Dendritic cell treated with granulocyte-macrophage colony-stimulating factor and Interleukin-4, amounts not matched to agents 40 ng/mL and 50 ng/mL, for 4 days (primary cell): ENCODE results near the gene PCCA.

Experiments used
- H3K27ac Mint-ChIP-seq: one replicate; pipeline ENCODE4 v1.8.0; 2022; ENCODE audit warnings: mild to moderate bottlenecking, mixed read lengths
- H3K27me3 Mint-ChIP-seq: one replicate; pipeline ENCODE4 v1.8.0; 2022; ENCODE audit warnings: mild to moderate bottlenecking, mixed read lengths
- H3K36me3 Mint-ChIP-seq: one replicate; pipeline ENCODE4 v1.8.0; 2022; ENCODE audit warnings: low read depth, mixed read lengths
- H3K4me1 Mint-ChIP-seq: one replicate; pipeline ENCODE4 v1.8.0; 2022; ENCODE audit warnings: low read depth, mixed read lengths
- H3K4me3 Mint-ChIP-seq: one replicate; pipeline ENCODE4 v1.8.0; 2022; ENCODE audit warnings: mild to moderate bottlenecking, moderate library complexity, mixed read lengths
- H3K9me3 Mint-ChIP-seq: one replicate; pipeline ENCODE4 v1.8.0; 2022; ENCODE audit warnings: mixed read lengths
- intact Hi-C: fragments of 100-400 bp; cut with micrococcal nuclease; formaldehyde crosslinking; loops from one replicate; pipeline ENCODE4 v1.15.0; 2022

PCCA gene

GRCh38 chr13:100428986-100429385 lies 340.1 kb downstream of the PCCA start:
- H3K36me3 Mint-ChIP-seq: no peaks in the 10 kb centered on the region
- intact Hi-C loops: no loop called here
- H3K9me3 Mint-ChIP-seq: peaks cover 9% of the 10 kb centered on the region
- H3K4me3 Mint-ChIP-seq: no peak overlapping the region
- no peak overlapping the region for H3K27ac Mint-ChIP-seq
- H3K27me3 Mint-ChIP-seq: no peaks in the 10 kb centered on the region
- no peaks in the 10 kb centered on the region for H3K4me1 Mint-ChIP-seq

GRCh38 chr13:100432611-100433010 lies 343.7 kb downstream of the PCCA start:
- H3K27me3 Mint-ChIP-seq: no peaks in the 10 kb centered on the region
- no peak overlapping the region for H3K27ac Mint-ChIP-seq
- H3K9me3 Mint-ChIP-seq: peaks cover 9% of the 10 kb centered on the region
- intact Hi-C loops: no loop called here
- H3K36me3 Mint-ChIP-seq: no peaks in the 10 kb centered on the region
- H3K4me3 Mint-ChIP-seq: no peak overlapping the region
- H3K4me1 Mint-ChIP-seq: no peaks in the 10 kb centered on the region

GRCh38 chr13:100433475-100433874 lies 344.6 kb downstream of the PCCA start:
- Mint-ChIP-seq H3K27ac (no peak overlapping the region), H3K4me3 (no peak overlapping the region), H3K9me3 (peaks cover 9% of the 10 kb centered on the region), H3K4me1 (no peaks in the 10 kb centered on the region), H3K36me3 (no peaks in the 10 kb centered on the region), H3K27me3 (no peaks in the 10 kb centered on the region)
- intact Hi-C loops: no loop called here

DNA sequence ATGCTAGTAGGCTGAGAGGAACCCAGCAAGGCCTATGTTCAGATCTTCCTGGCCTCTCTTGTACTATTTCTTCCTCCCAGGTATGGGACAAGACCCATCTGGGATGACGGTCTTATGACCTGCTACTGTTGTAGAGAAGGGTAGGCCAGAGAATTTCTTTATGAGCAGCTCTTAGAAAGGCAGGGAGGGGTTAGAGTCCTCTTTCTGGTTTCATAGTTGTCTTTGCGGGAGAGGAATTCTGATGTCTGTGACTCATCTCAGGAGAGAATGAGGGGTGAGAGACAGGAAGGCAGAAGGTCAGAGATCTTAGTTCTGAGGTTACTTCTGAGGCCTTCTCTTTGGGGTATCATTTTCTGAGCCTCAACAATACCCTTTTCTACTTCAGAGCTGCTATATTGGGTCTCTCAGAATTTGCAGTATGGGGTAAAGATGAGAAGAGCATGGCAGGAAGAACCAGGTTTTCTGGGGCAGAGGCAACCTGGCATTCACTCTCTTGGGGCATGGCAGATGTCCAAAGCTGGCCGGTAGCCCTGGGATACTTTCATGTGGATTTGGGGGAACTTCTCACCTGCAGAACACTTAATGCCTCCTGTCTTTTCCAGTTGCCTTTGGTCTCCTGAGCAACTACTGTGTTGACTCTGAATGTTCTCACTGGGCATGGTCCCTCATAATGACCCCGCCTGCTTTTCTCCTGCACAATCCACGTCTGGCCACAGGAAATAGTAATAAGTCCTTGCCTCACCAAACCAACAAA lies 345.3 kb downstream of the PCCA start:
- Mint-ChIP-seq H3K4me3 (no peak overlapping the region), H3K9me3 (peaks cover 9% of the 10 kb centered on the region), H3K27me3 (no peaks in the 10 kb centered on the region), H3K36me3 (no peaks in the 10 kb centered on the region), H3K27ac (no peak overlapping the region), H3K4me1 (no peaks in the 10 kb centered on the region)
- intact Hi-C loops: no loop called here

GRCh38 chr13:100436099-100436498 lies 347.2 kb downstream of the PCCA start:
- Mint-ChIP-seq H3K27me3 (no peaks in the 10 kb centered on the region), H3K4me3 (no peak overlapping the region), H3K9me3 (peaks cover 9% of the 10 kb centered on the region), H3K36me3 (no peaks in the 10 kb centered on the region), H3K4me1 (no peaks in the 10 kb centered on the region), H3K27ac (no peak overlapping the region)
- intact Hi-C loops: no loop called here

GRCh38 chr13:100438059-100438788 lies 349.3 kb downstream of the PCCA start:
- intact Hi-C loops: no loop called here
- H3K27ac Mint-ChIP-seq: no peak overlapping the region
- H3K27me3 Mint-ChIP-seq: peaks cover 2% of the 10 kb centered on the region
- no peaks in the 10 kb centered on the region for H3K4me1 Mint-ChIP-seq
- no peaks in the 10 kb centered on the region for H3K36me3 Mint-ChIP-seq
- no peak overlapping the region for H3K4me3 Mint-ChIP-seq
- H3K9me3 Mint-ChIP-seq: no peaks in the 10 kb centered on the region

- intact Hi-C loops: no loop called here
- Mint-ChIP-seq H3K36me3 (no peaks in the 10 kb centered on the region), H3K27ac (no peak overlapping the region), H3K4me1 (no peaks in the 10 kb centered on the region), H3K9me3 (no peaks in the 10 kb centered on the region), H3K27me3 (peaks cover 2% of the 10 kb centered on the region), H3K4me3 (no peak overlapping the region)
Measured at GRCh38 chr13:100439247-100439970, 350.5 kb downstream of the PCCA start.

GRCh38 chr13:100440751-100441425 lies 352.0 kb downstream of the PCCA start:
- Mint-ChIP-seq H3K9me3 (no peaks in the 10 kb centered on the region), H3K27ac (no peak overlapping the region), H3K4me3 (no peak overlapping the region), H3K27me3 (peaks cover 2% of the 10 kb centered on the region), H3K4me1 (no peaks in the 10 kb centered on the region), H3K36me3 (no peaks in the 10 kb centered on the region)
- intact Hi-C loops: no loop called here

DNA sequence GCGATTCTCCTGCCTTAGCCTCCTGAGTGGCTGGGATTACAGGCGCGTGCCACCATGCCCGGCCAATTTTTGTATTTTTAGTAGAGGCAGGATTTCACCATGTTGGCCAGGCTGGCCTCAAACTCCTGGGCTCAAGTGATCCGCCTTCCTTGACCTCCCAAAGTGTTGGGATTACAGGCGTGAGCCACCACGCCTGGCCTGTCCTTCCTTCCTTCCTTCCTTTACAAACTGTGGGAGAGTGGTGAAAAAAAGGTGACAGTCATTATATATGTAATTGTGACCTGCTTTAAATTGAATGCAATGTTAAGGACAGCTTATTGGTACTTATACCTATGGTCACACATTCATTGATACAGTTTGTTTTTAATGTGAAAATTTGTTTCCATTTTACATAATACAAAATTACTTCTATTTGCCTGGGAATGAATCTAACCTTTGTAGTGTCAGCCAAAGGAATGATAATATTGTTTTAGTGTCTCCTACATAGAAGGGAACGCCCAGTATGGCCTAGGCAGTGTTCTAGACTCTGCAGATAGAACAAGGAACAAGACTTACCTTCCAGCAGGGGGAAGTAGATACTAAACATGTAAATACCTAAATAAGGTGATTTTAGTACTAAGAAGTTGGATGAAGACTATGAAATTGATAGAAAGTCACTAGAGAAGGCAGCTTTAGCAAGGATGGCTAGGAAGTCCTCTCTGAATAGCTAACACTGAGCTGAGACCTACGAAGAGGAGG lies 353.4 kb downstream of the PCCA start:
- Mint-ChIP-seq H3K4me1 (no peaks in the 10 kb centered on the region), H3K9me3 (no peaks in the 10 kb centered on the region), H3K4me3 (no peak overlapping the region), H3K27me3 (peaks cover 2% of the 10 kb centered on the region), H3K36me3 (no peaks in the 10 kb centered on the region), H3K27ac (no peak overlapping the region)
- intact Hi-C loops: no loop called here

GRCh38 chr13:100443278-100443997 lies 354.5 kb downstream of the PCCA start:
- intact Hi-C loops: no loop called here
- Mint-ChIP-seq H3K27me3 (peaks cover 2% of the 10 kb centered on the region), H3K9me3 (no peaks in the 10 kb centered on the region), H3K4me3 (no peak overlapping the region), H3K36me3 (no peaks in the 10 kb centered on the region), H3K4me1 (no peaks in the 10 kb centered on the region), H3K27ac (no peak overlapping the region)

DNA sequence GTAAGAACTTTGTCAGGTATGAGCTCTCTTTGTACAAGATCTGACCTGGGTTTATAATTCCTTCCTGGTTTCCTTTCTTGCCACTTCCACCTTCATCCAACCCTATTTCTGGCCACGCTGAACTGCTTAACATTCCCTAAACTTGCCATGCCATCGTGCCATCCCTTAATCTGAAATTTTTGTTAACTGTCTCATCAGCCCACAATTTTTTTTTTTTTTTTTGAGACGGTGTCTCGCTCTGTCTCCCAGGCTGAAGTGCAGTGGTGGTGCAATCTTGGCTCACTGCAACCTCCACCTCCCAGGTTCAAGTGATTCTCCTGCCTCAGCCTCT lies 355.1 kb downstream of the PCCA start:
- Mint-ChIP-seq H3K27me3 (peaks cover 2% of the 10 kb centered on the region), H3K4me1 (no peaks in the 10 kb centered on the region), H3K36me3 (no peaks in the 10 kb centered on the region), H3K4me3 (no peak overlapping the region), H3K9me3 (no peaks in the 10 kb centered on the region), H3K27ac (no peak overlapping the region)
- intact Hi-C loops: no loop called here

- intact Hi-C loops: no loop called here
- Mint-ChIP-seq H3K36me3 (no peaks in the 10 kb centered on the region), H3K27ac (no peak overlapping the region), H3K4me3 (no peak overlapping the region), H3K9me3 (peaks cover 9% of the 10 kb centered on the region), H3K4me1 (no peaks in the 10 kb centered on the region), H3K27me3 (no peaks in the 10 kb centered on the region)
Measured at GRCh38 chr13:100447831-100448230, 358.9 kb downstream of the PCCA start.

GRCh38 chr13:100451923-100452322 lies 363.0 kb downstream of the PCCA start:
- no peak overlapping the region for H3K4me3 Mint-ChIP-seq
- no peaks in the 10 kb centered on the region for H3K27me3 Mint-ChIP-seq
- no peaks in the 10 kb centered on the region for H3K4me1 Mint-ChIP-seq
- H3K27ac Mint-ChIP-seq: no peak overlapping the region
- intact Hi-C loops: no loop called here
- H3K9me3 Mint-ChIP-seq: peaks cover 19% of the 10 kb centered on the region
- no peaks in the 10 kb centered on the region for H3K36me3 Mint-ChIP-seq
